K562 (cell line): ENCODE results near the gene EPDR1. TPM values are rescaled to one million over a fixed set of nuclear protein-coding genes. Genes with fewer than 3 reads are reported as not detected.

Source experiments
- ARID1B ChIP-seq: fragments of 450-650 bp; IDR thresholded peaks from 2 replicates; pipeline ENCODE4 v1.6.1; 2016; ENCODE audit warnings: antibody characterized with exemption, mild to moderate bottlenecking, inconsistent platforms
- ARID3A ChIP-seq: IDR thresholded peaks from 2 replicates; pipeline ENCODE4 v1.6.1; 2012; ENCODE audit warnings: low read depth, low read length, improper control_type of control experiment, borderline replicate concordance
- CCNT2 ChIP-seq: IDR thresholded peaks from 2 replicates; pipeline ENCODE4 v1.6.1; 2011; ENCODE audit warnings: borderline replicate concordance, low read depth, mild to moderate bottlenecking, moderate library complexity, mixed read lengths, low read length; ENCODE audit not compliant: insufficient read length; ENCODE audit errors: extremely low read depth
- HMG20A ChIP-seq: fragments of 450-650 bp; formaldehyde crosslinking; conservative IDR thresholded peaks from 2 replicates; pipeline ENCODE4 v1.4.0; 2020; ENCODE audit warnings: mild to moderate bottlenecking, mixed read lengths
- KLF13 ChIP-seq: fragments of 450-650 bp; IDR thresholded peaks from 2 replicates; pipeline ENCODE4 v1.6.1; 2016; ENCODE audit warnings: missing genetic modification characterization, low read depth, mild to moderate bottlenecking, missing compliant biosample characterization, moderate library complexity, borderline replicate concordance
- NFIC ChIP-seq: fragments of 450-650 bp; IDR thresholded peaks from 2 replicates; pipeline ENCODE4 v1.6.1; 2017; ENCODE audit warnings: mild to moderate bottlenecking, inconsistent platforms
- NFRKB ChIP-seq: fragments of 450-650 bp; IDR thresholded peaks from 2 replicates; pipeline ENCODE4 v1.6.1; 2016; ENCODE audit warnings: low read depth
- NR4A1 ChIP-seq, 2 experiments: fragments of 250-450 bp in 1 of 2; fragments of 450-650 bp in 1 of 2; sonication (Bioruptor Pico) in 1 of 2; IDR thresholded peaks; 2 replicates each; pipeline versions ENCODE4 v1.4.0 to v1.6.1; 2016 to 2020; ENCODE audit warnings: mild to moderate bottlenecking in 2 of 2, missing compliant biosample characterization in 1 of 2, missing genetic modification characterization in 1 of 2, moderate library complexity in 1 of 2
- POLR2H ChIP-seq: IDR thresholded peaks from 2 replicates; pipeline ENCODE4 v1.6.1; 2016; ENCODE audit warnings: missing genetic modification characterization, low read depth, mild to moderate bottlenecking, control low read depth, missing compliant biosample characterization, moderate library complexity
- PRPF4 ChIP-seq: fragments of 200-400 bp; formaldehyde crosslinking; IDR thresholded peaks from one replicate; pipeline ENCODE4 v1.6.1; 2017; ENCODE audit warnings: low read length, low read depth, mild to moderate bottlenecking; ENCODE audit not compliant: insufficient read depth, poor library complexity, severe bottlenecking
- SMARCA4 ChIP-seq: fragments of 450-650 bp; IDR thresholded peaks from 2 replicates; pipeline ENCODE4 v1.6.1; 2016
- SMARCE1 ChIP-seq: fragments of 450-650 bp; IDR thresholded peaks from 2 replicates; pipeline ENCODE4 v1.7.1; 2016; ENCODE audit warnings: mild to moderate bottlenecking
- SREBF1 ChIP-seq: fragments of 150-350 bp; IDR thresholded peaks from 2 replicates; pipeline ENCODE4 v1.6.1; 2014; ENCODE audit warnings: antibody characterized with exemption, low read depth, low read length, borderline replicate concordance
- THRB ChIP-seq: fragments of 450-650 bp; formaldehyde crosslinking; conservative IDR thresholded peaks from 2 replicates; pipeline ENCODE4 v1.4.0; 2022; ENCODE audit warnings: mild to moderate bottlenecking, missing genetic modification characterization
- ZEB2 ChIP-seq: fragments of 450-650 bp; IDR thresholded peaks from 2 replicates; pipeline ENCODE4 v1.6.1; 2016
- ZNF384 ChIP-seq: IDR thresholded peaks from 2 replicates; pipeline ENCODE4 v1.6.1; 2012; ENCODE audit warnings: low read depth, low read length, improper control_type of control experiment
- ZNF592 ChIP-seq: fragments of 450-650 bp; IDR thresholded peaks from 2 replicates; pipeline ENCODE4 v1.6.1; 2017; ENCODE audit warnings: antibody characterized with exemption, mild to moderate bottlenecking
- polyA plus RNA-seq, 8 experiments: library from polyadenylated mRNA; depleted of rRNA in 4 of 8; stranded (reverse) in 5 of 8; unstranded in 3 of 8; fragments of >200 nt; fragmentation: Nextera tagmentation in 2 of 8; fragmentation: Illumina TruSeq in 1 of 8; extraction: Ambion mirVana in 2 of 8; extraction: Trizol in 1 of 8; gene quantifications; 2 replicates each; pipeline versions ENCODE4 v1.2.1 to v1.2.3, GENCODE V29; 2011 to 2014; ENCODE audit warnings: inconsistent platforms in 1 of 8, missing spikeins in 1 of 8
- total RNA-seq, 7 experiments: library from RNA; depleted of rRNA in 6 of 7; stranded (reverse); fragments of >200 nt in 6 of 7; fragmentation: Illumina TruSeq in 2 of 7; extraction: Trizol in 2 of 7; gene quantifications; 2 replicates each; pipeline versions ENCODE4 v1.2.1 to v1.2.3, GENCODE V29; 2011 to 2021; ENCODE audit warnings: low replicate concordance in 1 of 7
- TF ChIP-seq, protein P1 (sequence below): fragments of 450-650 bp; formaldehyde crosslinking; IDR thresholded peaks from 2 replicates; pipeline ENCODE4 v1.4.0; 2020; ENCODE audit warnings: mild to moderate bottlenecking, mixed read lengths

Gene EPDR1
- total and polyA plus RNA-seq, 9 of the 15 experiments (the other 6 are each of a cell fraction or from before 2014, with no cell fraction given), result 0.01 to 0.11 TPM; not detected in 7

GRCh38 chr7:37973915-37974314 is 53.5 kb downstream of the EPDR1 start (continued):
- TF ChIP-seq THRB (no peak), NFIC (peak; percentile 63), ZNF592 (peak; percentile 44; the same call in 1 of the 2 replicates), SREBF1 (no peak), KLF13 (no peak), ARID3A (0 out of 2 replicates have a peak, but pooled peaks have one; percentile 26), SMARCA4 (peak; percentile 88), SMARCE1 (peak; percentile 79; the same call in 1 of the 2 replicates), ZNF384 (no peak), CCNT2 (peak; percentile 49), NR4A1 (CRISPR knock-in tag; IDR thresholded peaks at IDR 0.05) (no peak), NR4A1 (tag; IDR thresholded peaks at IDR 0.05) (no peak), HMG20A (CRISPR knock-in tag) (no peak), ZEB2 (peak; percentile 78), PRPF4 (no peak), ARID1B (peak; percentile 93), NFRKB (no peak), POLR2H (tag) (no peak)
- TF ChIP-seq, protein P1, sequence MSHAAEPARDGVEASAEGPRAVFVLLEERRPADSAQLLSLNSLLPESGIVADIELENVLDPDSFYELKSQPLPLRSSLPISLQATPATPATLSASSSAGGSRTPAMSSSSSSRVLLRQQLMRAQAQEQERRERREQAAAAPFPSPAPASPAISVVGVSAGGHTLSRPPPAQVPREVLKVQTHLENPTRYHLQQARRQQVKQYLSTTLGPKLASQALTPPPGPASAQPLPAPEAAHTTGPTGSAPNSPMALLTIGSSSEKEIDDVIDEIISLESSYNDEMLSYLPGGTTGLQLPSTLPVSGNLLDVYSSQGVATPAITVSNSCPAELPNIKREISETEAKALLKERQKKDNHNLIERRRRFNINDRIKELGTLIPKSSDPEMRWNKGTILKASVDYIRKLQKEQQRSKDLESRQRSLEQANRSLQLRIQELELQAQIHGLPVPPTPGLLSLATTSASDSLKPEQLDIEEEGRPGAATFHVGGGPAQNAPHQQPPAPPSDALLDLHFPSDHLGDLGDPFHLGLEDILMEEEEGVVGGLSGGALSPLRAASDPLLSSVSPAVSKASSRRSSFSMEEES (CRISPR knock-in tag), result no peak
